A549 (cell line): ENCODE results near the gene RPS6KB2. TPM values are rescaled to one million over a fixed set of nuclear protein-coding genes. Genes with fewer than 3 reads are reported as not detected.

Source experiments
- ATAC-seq, 2 experiments: fragments of 200-7000 bp in 1 of 2; fragments of >200 bp in 1 of 2; cut with Nextera tagmentation in 1 of 2; cut with Tn5 transposase in 1 of 2; 3 replicates each; pipeline versions ENCODE4 v1.8.0 to v1.9.1; 2018 to 2020; ENCODE audit warnings: mild to moderate bottlenecking in 1 of 2, moderate library complexity in 1 of 2
- CTCF ChIA-PET: fragments of 300-600 bp; sonication (Branson Sonifier 250); formaldehyde crosslinking; extraction: SDS; loops from one replicate; lab custom pipeline; 2021; ENCODE audit warnings: antibody characterized with exemption, inconsistent platforms; lab: Yijun Ruan, JAX
- POLR2A ChIA-PET: fragments of 350-600 bp; formaldehyde crosslinking; extraction: SDS; loops from one replicate; lab custom pipeline; 2021; ENCODE audit warnings: antibody characterized with exemption, inconsistent platforms; lab: Yijun Ruan, JAX
- DNase-seq, 2 experiments: peaks; one replicate each; pipeline versions ENCODE4 v3.0.0 to v3.0.0-alpha.2; 2011 to 2016; ENCODE audit warnings: low read depth in 1 of 2, low spot score in 1 of 2
- FAIRE-seq: peaks from 2 replicates; lab custom pipeline; 2011; peaks lifted over from hg19 to GRCh38; lab: Jason Lieb, UNC
- H3K27ac ChIP-seq, 2 experiments: fragments of >200 bp; sonication (Bioruptor Twin); formaldehyde crosslinking; 3 replicates each; pipeline ENCODE4 v1.5.1; 2016 to 2017
- H3K4me1 ChIP-seq: fragments of >200 bp; sonication (Bioruptor Twin); formaldehyde crosslinking; 3 replicates; pipeline ENCODE4 v1.6.1; 2016
- H3K4me2 ChIP-seq: fragments of >200 bp; sonication (Bioruptor Twin); formaldehyde crosslinking; 3 replicates; pipeline ENCODE4 v1.6.1; 2016
- H3K4me3 ChIP-seq: fragments of >200 bp; sonication (Bioruptor Twin); formaldehyde crosslinking; 3 replicates; pipeline ENCODE4 v1.5.1; 2016
- H3K9me3 ChIP-seq: fragments of >200 bp; sonication (Bioruptor Twin); formaldehyde crosslinking; 3 replicates; pipeline ENCODE4 v1.6.1; 2016
- CEBPB ChIP-seq, 2 experiments: fragments of >200 bp in 1 of 2; sonication (Bioruptor Twin) in 1 of 2; formaldehyde crosslinking in 1 of 2; IDR thresholded peaks; 2 replicates each; pipeline ENCODE4 v1.6.1; 2012 to 2016
- CHD4 ChIP-seq: fragments of 200-600 bp; sonication (generic); IDR thresholded peaks from 2 replicates; pipeline ENCODE4 v1.6.1; 2016; ENCODE audit warnings: antibody characterized with exemption, mild to moderate bottlenecking, borderline replicate concordance
- E2F6 ChIP-seq: IDR thresholded peaks from 2 replicates; pipeline ENCODE4 v1.6.1; 2012; ENCODE audit warnings: low read depth, borderline replicate concordance
- EHF ChIP-seq: fragments of 250-450 bp; sonication (Bioruptor Pico); IDR thresholded peaks from 2 replicates; pipeline ENCODE4 v1.5.0; 2020; ENCODE audit warnings: mild to moderate bottlenecking
- FOSL2 ChIP-seq, 2 experiments: fragments of 450-650 bp in 1 of 2; fragments of >200 bp in 1 of 2; sonication (Bioruptor Twin) in 1 of 2; formaldehyde crosslinking; IDR thresholded peaks; 2 replicates each; pipeline versions ENCODE4 v1.5.0 to v1.6.1; 2016 to 2020; ENCODE audit warnings: mild to moderate bottlenecking in 1 of 2, moderate library complexity in 1 of 2
- HEYL ChIP-seq: fragments of 250-450 bp; sonication (Bioruptor Pico); IDR thresholded peaks from 2 replicates; pipeline ENCODE4 v1.8.0; 2021; ENCODE audit warnings: mild to moderate bottlenecking, moderate library complexity
- HMGXB4 ChIP-seq: fragments of 250-450 bp; sonication (Bioruptor Pico); IDR thresholded peaks from 2 replicates; pipeline ENCODE4 v1.5.0; 2021; ENCODE audit warnings: mild to moderate bottlenecking, moderate library complexity, borderline replicate concordance
- HOXB13 ChIP-seq: fragments of 250-450 bp; sonication (Bioruptor Pico); IDR thresholded peaks from 2 replicates; pipeline ENCODE4 v1.5.0; 2020; ENCODE audit warnings: low read depth, mild to moderate bottlenecking, moderate library complexity
- HOXB5 ChIP-seq: fragments of 250-450 bp; sonication (Bioruptor Pico); IDR thresholded peaks from 2 replicates; pipeline ENCODE4 v1.5.0; 2020; ENCODE audit warnings: mild to moderate bottlenecking, moderate library complexity
- JUNB ChIP-seq: fragments of >200 bp; sonication (Bioruptor Twin); formaldehyde crosslinking; IDR thresholded peaks from 2 replicates; pipeline ENCODE4 v1.6.1; 2016
- KDM5A ChIP-seq: fragments of 200-600 bp; sonication (generic); IDR thresholded peaks from 2 replicates; pipeline ENCODE4 v1.6.1; 2016; ENCODE audit warnings: antibody characterized with exemption, mild to moderate bottlenecking
- PBX3 ChIP-seq: IDR thresholded peaks from 2 replicates; pipeline ENCODE4 v1.6.1; 2012
- SREBF2 ChIP-seq: fragments of 450-650 bp; IDR thresholded peaks from 2 replicates; pipeline ENCODE4 v1.6.1; 2014; ENCODE audit warnings: mild to moderate bottlenecking, moderate library complexity
- TFCP2L1 ChIP-seq: fragments of 250-450 bp; sonication (Bioruptor Pico); IDR thresholded peaks from 2 replicates; pipeline ENCODE4 v1.5.0; 2021; ENCODE audit warnings: mild to moderate bottlenecking
- WGBS: methylation state at CpG from one replicate; pipeline ENCODE4 v1.1.6; 2017; ENCODE audit errors: missing lambda C conversion rate; 5-methylcytosine and 5-hydroxymethylcytosine counted together
- polyA plus RNA-seq, 4 experiments: library from polyadenylated mRNA; depleted of rRNA in 3 of 4; stranded (reverse); fragments of >200 nt; fragmentation: RNase III in 1 of 4; extraction: RNeasy Plus Mini Kit Qiagen cat#74134 plus additional on column Dnase treatment in 1 of 4; gene quantifications; 2 replicates in 3 of 4; 3 replicates in 1 of 4; pipeline ENCODE4 v1.2.3, GENCODE V29; 2011 to 2017
- small RNA-seq, 6 experiments: library from RNA; depleted of rRNA; stranded (forward); fragments of <200 nt; gene quantifications; one replicate each; pipeline ENCODE3, GENCODE V24; 2012

Gene RPS6KB2
- polyA plus RNA-seq, 2 of the 4 experiments (the other 2 are of a cell fraction), result 40.9 to 47.9 TPM

- H3K9me3 ChIP-seq, result no peaks in the 10 kb centered on the region
- no peak overlapping the region for H3K4me3 ChIP-seq
- DNase-seq (no peak), FAIRE-seq (no peak)
- no peak overlapping the region for H3K27ac ChIP-seq
- CTCF ChIA-PET, result interaction anchor here (1.3 to 1.9 kb wide), 2 partner anchors 11 to 83 kb away, joined by 4 read pairs; partner anchors contain the start of gene PPP1CA
- H3K4me2 ChIP-seq, result no peak overlapping the region
- H3K4me1 ChIP-seq, result peaks cover 11% of the 10 kb centered on the region; the same call in 2 of the 3 replicates
- TF ChIP-seq HOXB5 (CRISPR knock-in tag), result no peak
- TF ChIP-seq HMGXB4, result no peak
- TF ChIP-seq TFCP2L1, result no peak
- no peak for TF ChIP-seq CHD4
- TF ChIP-seq JUNB, result no peak
- no peak for TF ChIP-seq PBX3
- TF ChIP-seq KDM5A, result no peak
- no peak for TF ChIP-seq FOSL2 (IDR thresholded peaks at IDR 0.05)
- TF ChIP-seq FOSL2 (CRISPR knock-in tag; IDR thresholded peaks at IDR 0.05), result no peak
- no peak for TF ChIP-seq HOXB13 (CRISPR knock-in tag)
- no peak for TF ChIP-seq CEBPB (IDR thresholded peaks at IDR 0.05)
- TF ChIP-seq EHF (CRISPR knock-in tag), result no peak
- no peak for TF ChIP-seq HEYL
- TF ChIP-seq E2F6, result no peak
- no peak for TF ChIP-seq SREBF2
- TF ChIP-seq, all 56 proteins: peak for 0
- POLR2A ChIA-PET, result no interaction called here
- 98% methylated on average over 10 of the region's 11 CpGs for WGBS
- ATAC-seq, result no peak
Observed at GRCh38 chr11:67484847-67485311, 56.6 kb downstream of the RPS6KB2 start.

Small RNA genes within 50 kb of the gene (small RNA-seq; reads per million reads assigned to genes)
- 0 reads per million in 6 experiments for gene RNU6-1238P

Other genes with a start within 250 kb of the RPS6KB2 start
- 20.1 and 20.5 TPM in 2 replicates for gene GRK2, start 162.0 kb upstream of the RPS6KB2 start, polyA plus RNA-seq (2011; rRNA removed)
- 27.0 to 29.7 TPM (median 29.5 TPM) in 3 replicates for gene GRK2, start 162.0 kb upstream of the RPS6KB2 start, polyA plus RNA-seq (2017; fragmentation: RNase III; extraction: RNeasy Plus Mini Kit Qiagen cat#74134 plus additional on column Dnase treatment)
- gene ANKRD13D, start 139.2 kb upstream of the RPS6KB2 start, polyA plus RNA-seq (2011; rRNA removed), result 15.4 and 17.0 TPM in 2 replicates
- gene ANKRD13D, start 139.2 kb upstream of the RPS6KB2 start, polyA plus RNA-seq (2017; fragmentation: RNase III; extraction: RNeasy Plus Mini Kit Qiagen cat#74134 plus additional on column Dnase treatment), result 22.5 to 24.5 TPM (median 24.2 TPM) in 3 replicates
- 13.7 and 13.9 TPM in 2 replicates for gene SSH3, start 125.0 kb upstream of the RPS6KB2 start, polyA plus RNA-seq (2011; rRNA removed)
- gene SSH3, start 125.0 kb upstream of the RPS6KB2 start, polyA plus RNA-seq (2017; fragmentation: RNase III; extraction: RNeasy Plus Mini Kit Qiagen cat#74134 plus additional on column Dnase treatment), result 18.6 to 24.1 TPM (median 23.8 TPM) in 3 replicates
- gene POLD4, start 74.9 kb upstream of the RPS6KB2 start, polyA plus RNA-seq (2011; rRNA removed), result 140 and 157 TPM in 2 replicates
- 131 to 159 TPM (median 148 TPM) in 3 replicates for gene POLD4, start 74.9 kb upstream of the RPS6KB2 start, polyA plus RNA-seq (2017; fragmentation: RNase III; extraction: RNeasy Plus Mini Kit Qiagen cat#74134 plus additional on column Dnase treatment)
- gene CLCF1, start 54.9 kb upstream of the RPS6KB2 start, polyA plus RNA-seq (2011; rRNA removed), result 23.9 and 25.8 TPM in 2 replicates
- gene CLCF1, start 54.9 kb upstream of the RPS6KB2 start, polyA plus RNA-seq (2017; fragmentation: RNase III; extraction: RNeasy Plus Mini Kit Qiagen cat#74134 plus additional on column Dnase treatment), result 31.0 to 37.1 TPM (median 36.0 TPM) in 3 replicates
- 19.0 and 19.6 TPM in 2 replicates for gene RAD9A, start 36.5 kb upstream of the RPS6KB2 start, polyA plus RNA-seq (2011; rRNA removed)
- gene RAD9A, start 36.5 kb upstream of the RPS6KB2 start, polyA plus RNA-seq (2017; fragmentation: RNase III; extraction: RNeasy Plus Mini Kit Qiagen cat#74134 plus additional on column Dnase treatment), result 41.6 to 43.7 TPM (median 43.0 TPM) in 3 replicates
- gene PPP1CA, start 26.6 kb upstream of the RPS6KB2 start, polyA plus RNA-seq (2011; rRNA removed), result 174 and 178 TPM in 2 replicates
- gene PPP1CA, start 26.6 kb upstream of the RPS6KB2 start, polyA plus RNA-seq (2017; fragmentation: RNase III; extraction: RNeasy Plus Mini Kit Qiagen cat#74134 plus additional on column Dnase treatment), result 200 to 208 TPM (median 205 TPM) in 3 replicates
- not detected in 2 replicates for gene TBC1D10C, start 24.4 kb upstream of the RPS6KB2 start, polyA plus RNA-seq (2011; rRNA removed)
- 0.08 TPM in 1 of 3 replicates, not detected in the others for gene TBC1D10C, start 24.4 kb upstream of the RPS6KB2 start, polyA plus RNA-seq (2017; fragmentation: RNase III; extraction: RNeasy Plus Mini Kit Qiagen cat#74134 plus additional on column Dnase treatment)
- gene CARNS1, start 12.8 kb upstream of the RPS6KB2 start, polyA plus RNA-seq (2011; rRNA removed), result 0.08 and 0.15 TPM in 2 replicates
- 0.09 to 0.12 TPM (median 0.10 TPM) in 3 replicates for gene CARNS1, start 12.8 kb upstream of the RPS6KB2 start, polyA plus RNA-seq (2017; fragmentation: RNase III; extraction: RNeasy Plus Mini Kit Qiagen cat#74134 plus additional on column Dnase treatment)
- gene PTPRCAP, start 9.2 kb downstream of the RPS6KB2 start, polyA plus RNA-seq (2011; rRNA removed), result 0.19 and 0.34 TPM in 2 replicates
- gene PTPRCAP, start 9.2 kb downstream of the RPS6KB2 start, polyA plus RNA-seq (2017; fragmentation: RNase III; extraction: RNeasy Plus Mini Kit Qiagen cat#74134 plus additional on column Dnase treatment), result 0.25 to 0.56 TPM (median 0.36 TPM) in 3 replicates
- 34.6 and 38.0 TPM in 2 replicates for gene CORO1B, start 15.0 kb downstream of the RPS6KB2 start, polyA plus RNA-seq (2011; rRNA removed)
- 37.9 to 46.0 TPM (median 44.2 TPM) in 3 replicates for gene CORO1B, start 15.0 kb downstream of the RPS6KB2 start, polyA plus RNA-seq (2017; fragmentation: RNase III; extraction: RNeasy Plus Mini Kit Qiagen cat#74134 plus additional on column Dnase treatment)
- not detected in 2 replicates for gene GPR152, start 24.2 kb downstream of the RPS6KB2 start, polyA plus RNA-seq (2011; rRNA removed)
- gene GPR152, start 24.2 kb downstream of the RPS6KB2 start, polyA plus RNA-seq (2017; fragmentation: RNase III; extraction: RNeasy Plus Mini Kit Qiagen cat#74134 plus additional on column Dnase treatment), result not detected in 3 replicates
- not detected in 2 replicates for gene CABP4, start 26.9 kb downstream of the RPS6KB2 start, polyA plus RNA-seq (2011; rRNA removed)
- not detected in 3 replicates for gene CABP4, start 26.9 kb downstream of the RPS6KB2 start, polyA plus RNA-seq (2017; fragmentation: RNase III; extraction: RNeasy Plus Mini Kit Qiagen cat#74134 plus additional on column Dnase treatment)
- gene TMEM134, start 40.8 kb downstream of the RPS6KB2 start, polyA plus RNA-seq (2011; rRNA removed), result 18.1 and 18.8 TPM in 2 replicates
- 18.0 to 20.6 TPM (median 18.9 TPM) in 3 replicates for gene TMEM134, start 40.8 kb downstream of the RPS6KB2 start, polyA plus RNA-seq (2017; fragmentation: RNase III; extraction: RNeasy Plus Mini Kit Qiagen cat#74134 plus additional on column Dnase treatment)
- 50.8 and 56.3 TPM in 2 replicates for gene AIP, start 54.5 kb downstream of the RPS6KB2 start, polyA plus RNA-seq (2011; rRNA removed)
- gene AIP, start 54.5 kb downstream of the RPS6KB2 start, polyA plus RNA-seq (2017; fragmentation: RNase III; extraction: RNeasy Plus Mini Kit Qiagen cat#74134 plus additional on column Dnase treatment), result 57.1 to 74.1 TPM (median 68.8 TPM) in 3 replicates
- 13.0 and 14.2 TPM in 2 replicates for gene PITPNM1, start 76.9 kb downstream of the RPS6KB2 start, polyA plus RNA-seq (2011; rRNA removed)
- 32.6 to 42.0 TPM (median 36.4 TPM) in 3 replicates for gene PITPNM1, start 76.9 kb downstream of the RPS6KB2 start, polyA plus RNA-seq (2017; fragmentation: RNase III; extraction: RNeasy Plus Mini Kit Qiagen cat#74134 plus additional on column Dnase treatment)
- gene CDK2AP2, start 79.7 kb downstream of the RPS6KB2 start, polyA plus RNA-seq (2011; rRNA removed), result 36.6 and 38.7 TPM in 2 replicates
- gene CDK2AP2, start 79.7 kb downstream of the RPS6KB2 start, polyA plus RNA-seq (2017; fragmentation: RNase III; extraction: RNeasy Plus Mini Kit Qiagen cat#74134 plus additional on column Dnase treatment), result 47.8 to 53.1 TPM (median 51.3 TPM) in 3 replicates
- not detected in 2 replicates for gene CABP2, start 95.0 kb downstream of the RPS6KB2 start, polyA plus RNA-seq (2011; rRNA removed)
- not detected in 3 replicates for gene CABP2, start 95.0 kb downstream of the RPS6KB2 start, polyA plus RNA-seq (2017; fragmentation: RNase III; extraction: RNeasy Plus Mini Kit Qiagen cat#74134 plus additional on column Dnase treatment)
- 1,034 and 1,447 TPM in 2 replicates for gene GSTP1, start 155.3 kb downstream of the RPS6KB2 start, polyA plus RNA-seq (2011; rRNA removed)
- 971 to 1,024 TPM (median 991 TPM) in 3 replicates for gene GSTP1, start 155.3 kb downstream of the RPS6KB2 start, polyA plus RNA-seq (2017; fragmentation: RNase III; extraction: RNeasy Plus Mini Kit Qiagen cat#74134 plus additional on column Dnase treatment)
- 78.8 and 95.1 TPM in 2 replicates for gene NDUFV1, start 178.4 kb downstream of the RPS6KB2 start, polyA plus RNA-seq (2011; rRNA removed)
- gene NDUFV1, start 178.4 kb downstream of the RPS6KB2 start, polyA plus RNA-seq (2017; fragmentation: RNase III; extraction: RNeasy Plus Mini Kit Qiagen cat#74134 plus additional on column Dnase treatment), result 163 to 176 TPM (median 164 TPM) in 3 replicates
- 1.8 and 2.6 TPM in 2 replicates for gene NUDT8, start 201.4 kb downstream of the RPS6KB2 start, polyA plus RNA-seq (2011; rRNA removed)
- gene NUDT8, start 201.4 kb downstream of the RPS6KB2 start, polyA plus RNA-seq (2017; fragmentation: RNase III; extraction: RNeasy Plus Mini Kit Qiagen cat#74134 plus additional on column Dnase treatment), result 5.4 to 7.8 TPM (median 5.6 TPM) in 3 replicates
- not detected in 2 replicates for gene TBX10, start 211.3 kb downstream of the RPS6KB2 start, polyA plus RNA-seq (2011; rRNA removed)
- gene TBX10, start 211.3 kb downstream of the RPS6KB2 start, polyA plus RNA-seq (2017; fragmentation: RNase III; extraction: RNeasy Plus Mini Kit Qiagen cat#74134 plus additional on column Dnase treatment), result not detected in 3 replicates
- gene ACY3, start 222.2 kb downstream of the RPS6KB2 start, polyA plus RNA-seq (2011; rRNA removed), result 1.4 and 1.8 TPM in 2 replicates
- gene ACY3, start 222.2 kb downstream of the RPS6KB2 start, polyA plus RNA-seq (2017; fragmentation: RNase III; extraction: RNeasy Plus Mini Kit Qiagen cat#74134 plus additional on column Dnase treatment), result 0.62 to 1.1 TPM (median 1.0 TPM) in 3 replicates
- not detected in 2 replicates for gene ALDH3B2, start 246.1 kb downstream of the RPS6KB2 start, polyA plus RNA-seq (2011; rRNA removed)
- gene ALDH3B2, start 246.1 kb downstream of the RPS6KB2 start, polyA plus RNA-seq (2017; fragmentation: RNase III; extraction: RNeasy Plus Mini Kit Qiagen cat#74134 plus additional on column Dnase treatment), result not detected in 3 replicates